H1 (cell line): ENCODE measurements around the gene DAAM1.

Source experiments
- EZH2 ChIP-seq: fragments of 200-600 bp; sonication (generic); IDR thresholded peaks from 2 replicates; pipeline ENCODE4 v1.7.1; 2012; ENCODE audit warnings: low read depth, mild to moderate bottlenecking, moderate library complexity, low read length, inconsistent platforms; ENCODE audit not compliant: severe bottlenecking
- HDAC2 ChIP-seq, 2 experiments: fragments of 300-600 bp in 1 of 2; sonication (generic) in 1 of 2; IDR thresholded peaks; 2 replicates each; pipeline ENCODE4 v1.6.1; 2011 to 2012; ENCODE audit warnings: low read depth in 2 of 2, low read length in 2 of 2, mild to moderate bottlenecking in 2 of 2, moderate library complexity in 2 of 2, borderline replicate concordance in 1 of 2, inconsistent platforms in 1 of 2
- MAFK ChIP-seq: IDR thresholded peaks from 2 replicates; pipeline ENCODE4 v1.6.1; 2012; ENCODE audit warnings: low read depth, mild to moderate bottlenecking, improper control_type of control experiment, low read length
- RAD21 ChIP-seq, 2 experiments: IDR thresholded peaks in 1 of 2; conservative IDR thresholded peaks in 1 of 2; 2 replicates each; pipeline ENCODE4 v1.6.1; 2011; ENCODE audit warnings: low read depth in 2 of 2, low read length in 2 of 2, improper control_type of control experiment in 1 of 2, inconsistent platforms in 1 of 2, mild to moderate bottlenecking in 1 of 2, moderate library complexity in 1 of 2
- TF ChIP-seq, protein P1 (sequence below), 3 experiments: IDR thresholded peaks; 1 replicate in 2 of 3; 2 replicates in 1 of 3; pipeline versions ENCODE4 v1.5.1 to v1.6.1; 2011; ENCODE audit warnings: low read length in 3 of 3, mild to moderate bottlenecking in 3 of 3, inconsistent platforms in 2 of 3, low read depth in 1 of 3, moderate library complexity in 1 of 3; ENCODE audit not compliant: insufficient read depth in 1 of 3; ENCODE audit errors: control extremely low read depth in 1 of 3

GRCh38 chr14:59320361-59320760, 131.9 kb downstream of the DAAM1 start:
- TF ChIP-seq MAFK (no peak), RAD21 (IDR thresholded peaks at IDR 0.05 in 1 of 2, conservative IDR thresholded peaks at IDR 0.05 in 1 of 2; ENCODE audit: low read depth in 2 of 2, low read length in 2 of 2) (no peak), EZH2 (no peak), HDAC2 (IDR thresholded peaks at IDR 0.05; ENCODE audit: borderline replicate concordance in 1 of 2, low read depth in 2 of 2, low read length in 2 of 2) (no peak)
- TF ChIP-seq, protein P1, sequence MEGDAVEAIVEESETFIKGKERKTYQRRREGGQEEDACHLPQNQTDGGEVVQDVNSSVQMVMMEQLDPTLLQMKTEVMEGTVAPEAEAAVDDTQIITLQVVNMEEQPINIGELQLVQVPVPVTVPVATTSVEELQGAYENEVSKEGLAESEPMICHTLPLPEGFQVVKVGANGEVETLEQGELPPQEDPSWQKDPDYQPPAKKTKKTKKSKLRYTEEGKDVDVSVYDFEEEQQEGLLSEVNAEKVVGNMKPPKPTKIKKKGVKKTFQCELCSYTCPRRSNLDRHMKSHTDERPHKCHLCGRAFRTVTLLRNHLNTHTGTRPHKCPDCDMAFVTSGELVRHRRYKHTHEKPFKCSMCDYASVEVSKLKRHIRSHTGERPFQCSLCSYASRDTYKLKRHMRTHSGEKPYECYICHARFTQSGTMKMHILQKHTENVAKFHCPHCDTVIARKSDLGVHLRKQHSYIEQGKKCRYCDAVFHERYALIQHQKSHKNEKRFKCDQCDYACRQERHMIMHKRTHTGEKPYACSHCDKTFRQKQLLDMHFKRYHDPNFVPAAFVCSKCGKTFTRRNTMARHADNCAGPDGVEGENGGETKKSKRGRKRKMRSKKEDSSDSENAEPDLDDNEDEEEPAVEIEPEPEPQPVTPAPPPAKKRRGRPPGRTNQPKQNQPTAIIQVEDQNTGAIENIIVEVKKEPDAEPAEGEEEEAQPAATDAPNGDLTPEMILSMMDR (IDR thresholded peaks at IDR 0.05; ENCODE audit: control extremely low read depth in 1 of 3, insufficient read depth in 1 of 3, low read depth in 1 of 3, low read length in 3 of 3) = no peak
